Measurements from ENCODE around the gene TAF1B.

DNA sequence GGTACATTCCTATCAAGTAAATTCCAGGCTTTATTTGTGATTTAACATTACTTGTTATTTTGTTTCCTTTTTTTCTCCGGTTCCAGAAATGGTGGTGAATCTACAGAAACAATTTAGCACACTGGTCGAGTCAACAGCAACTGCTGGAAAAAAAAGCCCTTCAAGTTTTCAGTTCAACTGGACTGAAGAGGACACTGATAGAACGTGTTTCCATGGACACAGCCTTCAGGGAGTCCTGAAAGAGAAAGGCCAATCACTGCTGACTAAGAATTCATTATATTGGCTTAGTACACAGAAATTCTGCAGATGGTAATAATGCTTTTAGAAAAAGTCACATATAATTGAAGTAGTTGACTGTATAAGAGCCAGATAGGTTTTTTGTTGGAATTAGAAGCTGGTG is 76.2 kb downstream of the TAF1B start:
- TF ChIP-seq, protein P1, sequence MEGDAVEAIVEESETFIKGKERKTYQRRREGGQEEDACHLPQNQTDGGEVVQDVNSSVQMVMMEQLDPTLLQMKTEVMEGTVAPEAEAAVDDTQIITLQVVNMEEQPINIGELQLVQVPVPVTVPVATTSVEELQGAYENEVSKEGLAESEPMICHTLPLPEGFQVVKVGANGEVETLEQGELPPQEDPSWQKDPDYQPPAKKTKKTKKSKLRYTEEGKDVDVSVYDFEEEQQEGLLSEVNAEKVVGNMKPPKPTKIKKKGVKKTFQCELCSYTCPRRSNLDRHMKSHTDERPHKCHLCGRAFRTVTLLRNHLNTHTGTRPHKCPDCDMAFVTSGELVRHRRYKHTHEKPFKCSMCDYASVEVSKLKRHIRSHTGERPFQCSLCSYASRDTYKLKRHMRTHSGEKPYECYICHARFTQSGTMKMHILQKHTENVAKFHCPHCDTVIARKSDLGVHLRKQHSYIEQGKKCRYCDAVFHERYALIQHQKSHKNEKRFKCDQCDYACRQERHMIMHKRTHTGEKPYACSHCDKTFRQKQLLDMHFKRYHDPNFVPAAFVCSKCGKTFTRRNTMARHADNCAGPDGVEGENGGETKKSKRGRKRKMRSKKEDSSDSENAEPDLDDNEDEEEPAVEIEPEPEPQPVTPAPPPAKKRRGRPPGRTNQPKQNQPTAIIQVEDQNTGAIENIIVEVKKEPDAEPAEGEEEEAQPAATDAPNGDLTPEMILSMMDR (IDR thresholded peaks at IDR 0.05; ENCODE audit: poor library complexity): no peak
- no peak for TF ChIP-seq EZH2 (IDR thresholded peaks at IDR 0.05; ENCODE audit: borderline replicate concordance)
